Neural cell (in vitro differentiated cells): ENCODE results near the gene FAM83F. TPM values are rescaled to one million over a fixed set of nuclear protein-coding genes. Genes with fewer than 3 reads are reported as not detected.

ENCODE experiments used
- H2AFZ ChIP-seq: fragments of 200-600, 300-800 bp; sonication (generic), shearing (Covaris generic); 2 replicates; pipeline ENCODE4 v1.6.0; 2014; ENCODE audit warnings: low read depth, mild to moderate bottlenecking, antibody characterized with exemption, low read length, moderate library complexity
- H3F3A ChIP-seq: fragments of 200-600 bp; shearing (Covaris generic); 2 replicates; pipeline ENCODE4 v1.6.1; 2016; ENCODE audit warnings: mild to moderate bottlenecking, moderate library complexity, mixed read lengths, antibody characterized with exemption, low read length; ENCODE audit not compliant: insufficient read depth, poor library complexity, severe bottlenecking
- H3K27ac ChIP-seq: fragments of 200-600, 300-800 bp; sonication (generic), shearing (Covaris generic); 2 replicates; pipeline ENCODE4 v1.5.1; 2014; ENCODE audit warnings: mild to moderate bottlenecking, low read length, moderate library complexity
- H3K27me3 ChIP-seq: fragments of 300-800, 200-600 bp; sonication (generic), shearing (Covaris generic); 2 replicates; pipeline ENCODE4 v1.6.0; 2014; ENCODE audit warnings: mild to moderate bottlenecking, low read depth, low read length, moderate library complexity; ENCODE audit not compliant: insufficient read depth
- H3K36me3 ChIP-seq: fragments of 300-800, 200-600 bp; sonication (generic), shearing (Covaris generic); 2 replicates; pipeline ENCODE4 v1.5.1; 2014; ENCODE audit warnings: mild to moderate bottlenecking, antibody characterized with exemption, low read length, moderate library complexity; ENCODE audit not compliant: insufficient read depth
- H3K4me2 ChIP-seq: fragments of 300-800, 200-600 bp; sonication (generic), shearing (Covaris generic); 2 replicates; pipeline ENCODE4 v1.6.0; 2014; ENCODE audit warnings: mild to moderate bottlenecking, low read length
- H3K4me3 ChIP-seq: fragments of 300-800, 200-600 bp; sonication (generic), shearing (Covaris generic); 2 replicates; pipeline ENCODE4 v1.5.1; 2014; ENCODE audit warnings: mild to moderate bottlenecking, low read length, moderate library complexity
- H3K79me2 ChIP-seq: fragments of 200-600 bp; shearing (Covaris generic); replicated peaks from 2 replicates; pipeline ENCODE4 v1.6.0; 2014; ENCODE audit warnings: mild to moderate bottlenecking, low read length, moderate library complexity; ENCODE audit not compliant: insufficient read depth
- H3K9ac ChIP-seq: fragments of 300-800, 200-600 bp; sonication (generic), shearing (Covaris generic); 2 replicates; pipeline ENCODE4 v1.6.1; 2016; ENCODE audit warnings: mild to moderate bottlenecking, low read length, mixed read lengths
- H3K9me2 ChIP-seq: fragments of 200-600 bp; shearing (Covaris generic); 2 replicates; pipeline ENCODE4 v1.6.1; 2016; ENCODE audit warnings: mild to moderate bottlenecking, low read length, mixed read lengths; ENCODE audit not compliant: insufficient read depth
- H3K9me3 ChIP-seq: fragments of 200-600, 300-800 bp; sonication (generic), shearing (Covaris generic); 2 replicates; pipeline ENCODE4 v1.6.1; 2016; ENCODE audit warnings: mild to moderate bottlenecking, mixed run types, low read length, moderate library complexity, mixed read lengths
- H4K20me1 ChIP-seq: fragments of 200-600 bp; shearing (Covaris generic); 2 replicates; pipeline ENCODE4 v1.6.1; 2016; ENCODE audit warnings: mild to moderate bottlenecking, mixed run types; ENCODE audit not compliant: insufficient read depth
- EP300 ChIP-seq: fragments of 450-650 bp; conservative IDR thresholded peaks from 2 replicates; pipeline ENCODE4 v1.6.1; 2014; ENCODE audit warnings: antibody characterized with exemption, mild to moderate bottlenecking, moderate library complexity; ENCODE audit not compliant: poor library complexity, severe bottlenecking
- EZH2 ChIP-seq: fragments of 200-600, 300-800 bp; shearing (Covaris generic), sonication (generic); IDR thresholded peaks from 2 replicates; pipeline ENCODE4 v1.6.1; 2014; ENCODE audit warnings: antibody characterized with exemption, low read length, borderline replicate concordance, mild to moderate bottlenecking; ENCODE audit not compliant: insufficient read depth, poor library complexity, severe bottlenecking
- MXI1 ChIP-seq: fragments of 450-650 bp; conservative IDR thresholded peaks from 2 replicates; pipeline ENCODE4 v1.6.1; 2014; ENCODE audit warnings: antibody characterized with exemption, mild to moderate bottlenecking; ENCODE audit not compliant: poor library complexity, severe bottlenecking
- POLR2AphosphoS5 ChIP-seq: IDR thresholded peaks from 2 replicates; pipeline ENCODE4 v1.6.1; 2012
- RAD21 ChIP-seq: fragments of 450-650 bp; conservative IDR thresholded peaks from 2 replicates; pipeline ENCODE4 v1.6.1; 2014; ENCODE audit warnings: antibody characterized with exemption, mild to moderate bottlenecking, moderate library complexity
- SMC3 ChIP-seq: fragments of 450-650 bp; conservative IDR thresholded peaks from 2 replicates; pipeline ENCODE4 v1.6.1; 2014; ENCODE audit warnings: antibody characterized with exemption, mild to moderate bottlenecking, moderate library complexity; ENCODE audit not compliant: poor library complexity
- TAF1 ChIP-seq: IDR thresholded peaks from 2 replicates; pipeline ENCODE4 v1.6.1; 2012; ENCODE audit warnings: low read depth
- polyA plus RNA-seq: library from polyadenylated mRNA; depleted of rRNA; stranded (reverse); fragments of >200 nt; gene quantifications from 2 replicates; pipeline ENCODE4 v1.2.3, GENCODE V29; 2014
- TF ChIP-seq, protein P1 (sequence below): fragments of 450-650 bp; IDR thresholded peaks from 2 replicates; pipeline ENCODE4 v1.5.1; 2014; ENCODE audit warnings: antibody characterized with exemption, mild to moderate bottlenecking, moderate library complexity; ENCODE audit not compliant: poor library complexity, severe bottlenecking
- TF ChIP-seq, protein P2 (sequence below): IDR thresholded peaks from 2 replicates; pipeline ENCODE4 v1.6.1; 2012; ENCODE audit warnings: borderline replicate concordance

FAM83F gene
- polyA plus RNA-seq, 1 donor from 2014 or later = 0.42 TPM

DNA sequence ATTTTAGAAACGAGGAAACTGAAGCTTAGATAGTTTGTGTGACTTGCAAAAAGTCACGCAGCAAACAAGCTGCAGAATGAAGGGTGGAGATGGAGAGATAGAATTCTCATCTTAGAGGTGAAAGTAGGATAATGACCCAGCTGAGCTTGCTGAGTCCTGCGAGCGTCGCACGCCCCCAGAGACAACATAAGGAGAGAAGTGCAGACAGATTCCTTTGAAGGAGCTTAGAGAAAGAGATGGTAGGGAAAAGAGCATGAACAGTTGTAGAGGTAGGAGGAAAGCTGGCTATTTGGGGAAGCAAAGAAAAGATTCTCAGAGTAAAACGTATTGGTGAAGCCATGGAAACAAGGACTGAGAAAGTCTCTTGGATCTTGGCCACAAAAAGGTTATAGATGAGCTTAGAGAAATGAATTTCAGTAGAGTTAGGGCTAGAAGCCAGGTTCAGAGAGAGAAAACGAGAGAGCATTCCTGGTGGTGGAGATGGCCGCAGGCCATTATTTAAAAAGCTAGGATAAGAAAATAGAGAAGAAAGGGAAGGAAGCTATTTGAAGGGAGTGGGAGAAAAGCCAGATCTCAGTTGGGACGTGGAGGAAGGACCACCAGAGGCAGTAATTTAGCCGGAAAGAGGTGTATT lies 44.8 kb downstream of the FAM83F start:
- no peak overlapping the region for H3K27ac ChIP-seq
- H3K9me3 ChIP-seq = no peaks in the 10 kb centered on the region
- no peak overlapping the region for H3K4me3 ChIP-seq

DNA sequence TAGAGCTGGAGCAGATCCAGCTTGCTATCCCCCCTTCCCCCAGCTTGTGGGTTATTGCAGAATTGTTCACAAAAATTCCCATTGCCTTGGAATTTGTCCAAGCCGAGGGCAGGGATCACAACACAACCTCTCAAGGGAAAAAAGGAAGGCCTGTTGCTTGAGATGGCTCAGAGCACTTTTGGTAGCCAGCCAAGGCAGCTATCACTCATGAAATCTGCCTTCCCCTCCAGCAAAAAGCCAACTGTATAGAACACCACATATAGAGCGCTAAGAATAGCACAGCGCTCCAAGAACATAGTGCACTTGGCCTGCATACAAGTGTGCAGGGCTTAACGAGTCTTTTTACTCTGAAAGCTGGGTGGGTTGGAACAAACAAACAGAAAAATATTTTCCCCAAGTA lies 46.2 kb downstream of the FAM83F start:
- Histone ChIP-seq H3K9me2 (no peaks in the 10 kb centered on the region), H3K9me3 (no peaks in the 10 kb centered on the region), H3K79me2 (no peaks in the 10 kb centered on the region), H4K20me1 (no peaks in the 10 kb centered on the region), H3K27me3 (peaks cover 10% of the 10 kb centered on the region), H3K9ac (no peak overlapping the region), H2AFZ (no peak overlapping the region), H3F3A (no peaks in the 10 kb centered on the region), H3K27ac (no peak overlapping the region), H3K4me3 (no peak overlapping the region), H3K4me2 (no peak overlapping the region), H3K36me3 (no peaks in the 10 kb centered on the region)
- TF ChIP-seq EP300 (no peak), TAF1 (no peak), EZH2 (no peak), RAD21 (no peak), MXI1 (no peak), POLR2AphosphoS5 (no peak), SMC3 (no peak)
- TF ChIP-seq, protein P1, sequence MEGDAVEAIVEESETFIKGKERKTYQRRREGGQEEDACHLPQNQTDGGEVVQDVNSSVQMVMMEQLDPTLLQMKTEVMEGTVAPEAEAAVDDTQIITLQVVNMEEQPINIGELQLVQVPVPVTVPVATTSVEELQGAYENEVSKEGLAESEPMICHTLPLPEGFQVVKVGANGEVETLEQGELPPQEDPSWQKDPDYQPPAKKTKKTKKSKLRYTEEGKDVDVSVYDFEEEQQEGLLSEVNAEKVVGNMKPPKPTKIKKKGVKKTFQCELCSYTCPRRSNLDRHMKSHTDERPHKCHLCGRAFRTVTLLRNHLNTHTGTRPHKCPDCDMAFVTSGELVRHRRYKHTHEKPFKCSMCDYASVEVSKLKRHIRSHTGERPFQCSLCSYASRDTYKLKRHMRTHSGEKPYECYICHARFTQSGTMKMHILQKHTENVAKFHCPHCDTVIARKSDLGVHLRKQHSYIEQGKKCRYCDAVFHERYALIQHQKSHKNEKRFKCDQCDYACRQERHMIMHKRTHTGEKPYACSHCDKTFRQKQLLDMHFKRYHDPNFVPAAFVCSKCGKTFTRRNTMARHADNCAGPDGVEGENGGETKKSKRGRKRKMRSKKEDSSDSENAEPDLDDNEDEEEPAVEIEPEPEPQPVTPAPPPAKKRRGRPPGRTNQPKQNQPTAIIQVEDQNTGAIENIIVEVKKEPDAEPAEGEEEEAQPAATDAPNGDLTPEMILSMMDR = no peak
- TF ChIP-seq, protein P2, sequence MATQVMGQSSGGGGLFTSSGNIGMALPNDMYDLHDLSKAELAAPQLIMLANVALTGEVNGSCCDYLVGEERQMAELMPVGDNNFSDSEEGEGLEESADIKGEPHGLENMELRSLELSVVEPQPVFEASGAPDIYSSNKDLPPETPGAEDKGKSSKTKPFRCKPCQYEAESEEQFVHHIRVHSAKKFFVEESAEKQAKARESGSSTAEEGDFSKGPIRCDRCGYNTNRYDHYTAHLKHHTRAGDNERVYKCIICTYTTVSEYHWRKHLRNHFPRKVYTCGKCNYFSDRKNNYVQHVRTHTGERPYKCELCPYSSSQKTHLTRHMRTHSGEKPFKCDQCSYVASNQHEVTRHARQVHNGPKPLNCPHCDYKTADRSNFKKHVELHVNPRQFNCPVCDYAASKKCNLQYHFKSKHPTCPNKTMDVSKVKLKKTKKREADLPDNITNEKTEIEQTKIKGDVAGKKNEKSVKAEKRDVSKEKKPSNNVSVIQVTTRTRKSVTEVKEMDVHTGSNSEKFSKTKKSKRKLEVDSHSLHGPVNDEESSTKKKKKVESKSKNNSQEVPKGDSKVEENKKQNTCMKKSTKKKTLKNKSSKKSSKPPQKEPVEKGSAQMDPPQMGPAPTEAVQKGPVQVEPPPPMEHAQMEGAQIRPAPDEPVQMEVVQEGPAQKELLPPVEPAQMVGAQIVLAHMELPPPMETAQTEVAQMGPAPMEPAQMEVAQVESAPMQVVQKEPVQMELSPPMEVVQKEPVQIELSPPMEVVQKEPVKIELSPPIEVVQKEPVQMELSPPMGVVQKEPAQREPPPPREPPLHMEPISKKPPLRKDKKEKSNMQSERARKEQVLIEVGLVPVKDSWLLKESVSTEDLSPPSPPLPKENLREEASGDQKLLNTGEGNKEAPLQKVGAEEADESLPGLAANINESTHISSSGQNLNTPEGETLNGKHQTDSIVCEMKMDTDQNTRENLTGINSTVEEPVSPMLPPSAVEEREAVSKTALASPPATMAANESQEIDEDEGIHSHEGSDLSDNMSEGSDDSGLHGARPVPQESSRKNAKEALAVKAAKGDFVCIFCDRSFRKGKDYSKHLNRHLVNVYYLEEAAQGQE = no peak

More for the DNA sequence above, 44.8 kb downstream of the FAM83F start:
- H3K9me2 ChIP-seq = no peaks in the 10 kb centered on the region
- H3K4me2 ChIP-seq = no peak overlapping the region
- no peaks in the 10 kb centered on the region for H3F3A ChIP-seq
- TF ChIP-seq, protein P2 = no peak
- TF ChIP-seq MXI1 (no peak), EZH2 (no peak), SMC3 (no peak), TAF1 (no peak), POLR2AphosphoS5 (no peak), EP300 (no peak)
- TF ChIP-seq, protein P1 = no peak
- no peaks in the 10 kb centered on the region for H4K20me1 ChIP-seq
- peaks cover 10% of the 10 kb centered on the region for H3K27me3 ChIP-seq
- no peak overlapping the region for H2AFZ ChIP-seq
- no peaks in the 10 kb centered on the region for H3K36me3 ChIP-seq
- no peak overlapping the region for H3K9ac ChIP-seq
- H3K79me2 ChIP-seq = no peaks in the 10 kb centered on the region
